ENCODE results near the gene CDK5RAP2.

DNA sequence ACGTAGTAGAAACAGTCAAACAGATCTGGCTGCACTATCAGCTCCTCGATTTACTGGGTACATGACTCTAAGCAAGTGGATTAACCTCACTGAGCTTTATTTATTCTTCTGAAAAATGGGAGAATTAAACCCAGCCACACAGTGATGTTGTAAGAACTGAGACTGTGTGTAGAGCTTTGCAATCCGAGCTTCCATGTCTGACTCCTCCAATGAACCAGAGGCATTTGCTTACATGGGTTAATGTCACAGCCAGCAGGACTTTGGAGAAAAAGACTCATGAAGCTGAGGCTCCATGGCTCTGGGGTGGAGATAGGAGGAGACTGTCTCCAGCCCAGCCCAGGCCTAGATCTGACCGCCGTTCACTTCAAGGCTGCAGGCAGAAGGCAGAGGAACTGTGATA lies 201.3 kb downstream of the CDK5RAP2 start:
- TF ChIP-seq, protein P1, sequence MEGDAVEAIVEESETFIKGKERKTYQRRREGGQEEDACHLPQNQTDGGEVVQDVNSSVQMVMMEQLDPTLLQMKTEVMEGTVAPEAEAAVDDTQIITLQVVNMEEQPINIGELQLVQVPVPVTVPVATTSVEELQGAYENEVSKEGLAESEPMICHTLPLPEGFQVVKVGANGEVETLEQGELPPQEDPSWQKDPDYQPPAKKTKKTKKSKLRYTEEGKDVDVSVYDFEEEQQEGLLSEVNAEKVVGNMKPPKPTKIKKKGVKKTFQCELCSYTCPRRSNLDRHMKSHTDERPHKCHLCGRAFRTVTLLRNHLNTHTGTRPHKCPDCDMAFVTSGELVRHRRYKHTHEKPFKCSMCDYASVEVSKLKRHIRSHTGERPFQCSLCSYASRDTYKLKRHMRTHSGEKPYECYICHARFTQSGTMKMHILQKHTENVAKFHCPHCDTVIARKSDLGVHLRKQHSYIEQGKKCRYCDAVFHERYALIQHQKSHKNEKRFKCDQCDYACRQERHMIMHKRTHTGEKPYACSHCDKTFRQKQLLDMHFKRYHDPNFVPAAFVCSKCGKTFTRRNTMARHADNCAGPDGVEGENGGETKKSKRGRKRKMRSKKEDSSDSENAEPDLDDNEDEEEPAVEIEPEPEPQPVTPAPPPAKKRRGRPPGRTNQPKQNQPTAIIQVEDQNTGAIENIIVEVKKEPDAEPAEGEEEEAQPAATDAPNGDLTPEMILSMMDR (IDR thresholded peaks at IDR 0.05; ENCODE audit: poor library complexity), result no peak
- no peak for TF ChIP-seq EZH2 (IDR thresholded peaks at IDR 0.05; ENCODE audit: borderline replicate concordance)
- no peak for TF ChIP-seq EZH2phosphoT487 (IDR thresholded peaks at IDR 0.05; ENCODE audit: low read depth, severe bottlenecking, unreplicated experiment)
